T follicular helper cell (primary cell): ENCODE data around the gene SELENBP1.
"Not testable (repeated sequence)": the region's sequence is repeated elsewhere in the genome, so short reads cannot be mapped to it uniquely, and the experiment has no call there.

ENCODE experiments used
- DNase-seq: peaks from one replicate; pipeline ENCODE4 v3.0.0-alpha.2; 2020; ENCODE audit warnings: low read depth
- total RNA-seq, 2 experiments: gene quantifications; one replicate each; lab custom pipeline; 2026; lab: John Stamatoyannopoulos, UW

Gene SELENBP1
- total RNA-seq: 0 reads per million in 2 experiments

DNA sequence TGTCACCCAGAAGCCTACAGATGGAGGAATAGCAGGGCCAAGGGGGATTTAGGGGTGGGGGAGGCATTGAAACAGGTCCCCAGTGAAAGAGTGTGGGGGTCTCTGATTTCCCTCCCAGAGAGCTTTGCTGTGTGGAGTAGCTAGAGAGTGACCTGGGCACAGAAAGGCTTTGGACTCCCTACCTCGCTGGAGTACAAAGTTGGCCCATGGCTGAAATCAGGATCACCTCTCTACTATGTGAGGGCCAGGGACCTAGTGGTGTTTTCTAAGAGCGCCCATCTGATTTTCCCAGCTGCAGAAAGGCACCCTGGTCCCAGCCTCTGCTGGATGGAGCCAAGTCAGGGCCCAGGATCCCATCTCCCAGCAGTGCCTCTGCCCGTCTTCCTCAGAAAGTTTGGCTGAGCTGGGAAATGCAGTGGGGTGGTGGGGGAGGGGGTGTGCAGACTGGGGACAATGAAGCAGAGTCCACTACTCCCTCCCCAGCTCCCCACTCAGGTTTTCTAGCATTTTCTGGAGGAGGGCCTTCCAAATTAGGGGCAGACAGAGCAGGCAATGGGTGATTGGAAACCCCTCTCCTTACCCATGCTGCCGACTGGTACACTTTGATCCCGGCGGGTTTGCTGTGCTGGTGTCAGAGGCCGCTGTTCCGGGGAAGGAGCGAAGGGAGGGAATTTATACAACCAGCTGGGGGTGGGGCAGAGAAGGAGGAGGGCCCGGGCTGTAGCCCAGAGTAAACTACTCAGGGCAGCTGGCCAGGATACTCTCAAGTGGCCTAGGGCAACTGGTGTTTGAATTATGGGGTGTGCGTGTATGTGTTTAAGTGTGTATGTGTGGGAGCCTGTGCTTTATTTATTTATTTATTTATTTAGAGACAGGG lies at the start of gene SELENBP1:
Gene SELENBP1 (minus strand): TSS at position 648 of the 877 bp plus-strand sequence. CDS start 64 bp downstream, at position 584.
- no peak for DNase-seq

DNA sequence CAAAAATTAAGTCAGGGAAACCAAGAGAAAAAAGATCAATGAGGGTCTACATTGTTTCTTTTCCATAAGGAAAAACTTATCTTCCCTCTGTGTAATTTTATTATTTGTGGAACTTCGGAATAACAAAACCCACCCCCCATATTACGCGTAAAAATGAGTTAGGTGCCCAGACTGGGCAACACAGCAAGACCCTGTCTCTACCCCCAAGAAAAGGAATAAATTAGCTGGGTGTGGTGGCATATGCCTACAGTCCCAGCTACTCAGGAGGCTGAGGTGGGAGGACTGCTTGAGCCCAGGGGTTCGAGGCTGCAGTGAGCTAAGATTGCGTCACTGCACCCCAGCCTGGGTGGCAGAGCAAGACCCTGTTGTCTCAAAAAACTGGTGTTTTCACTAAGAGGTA lies 47.3 kb upstream of the SELENBP1 start:
- DNase-seq: no peak

DNA sequence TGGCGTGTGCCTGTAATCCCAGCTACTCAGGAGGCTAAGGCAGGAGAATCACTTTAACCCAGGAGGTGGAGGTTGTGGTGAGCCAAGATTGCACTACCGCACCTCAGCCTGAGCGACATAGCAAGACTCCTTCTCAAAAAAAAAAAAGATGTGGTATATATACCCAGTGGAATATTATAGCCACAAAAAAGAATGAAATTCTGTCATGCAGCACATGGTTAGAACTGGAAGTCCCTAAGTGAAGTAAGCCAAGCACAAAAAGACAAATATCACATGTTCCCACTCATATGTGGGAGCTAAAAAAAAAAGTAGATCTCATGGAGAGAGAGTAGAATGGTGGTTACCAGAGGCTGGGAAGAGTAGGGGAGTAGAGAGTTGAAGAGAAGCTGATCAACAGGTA lies 45.6 kb upstream of the SELENBP1 start:
- no peak for DNase-seq

DNA sequence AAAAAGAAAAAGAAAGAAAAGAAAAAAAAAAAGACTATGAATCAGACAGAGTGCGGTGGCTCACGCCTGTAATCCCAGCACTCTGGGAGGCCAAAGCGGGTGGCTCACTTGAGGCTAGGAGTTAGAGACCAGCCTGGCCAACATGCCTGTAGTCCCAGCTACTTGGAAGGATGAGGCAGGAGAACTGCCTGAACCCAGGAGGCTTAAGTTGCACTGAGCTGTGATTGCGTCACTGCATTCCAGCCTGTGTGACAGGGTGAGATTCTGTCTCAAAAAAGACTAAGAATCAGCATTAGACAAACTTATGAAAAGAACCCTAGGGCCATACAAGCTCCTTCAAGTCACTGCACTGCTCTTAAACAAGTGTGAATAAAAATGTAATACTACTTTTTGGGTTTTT lies 43.7 kb upstream of the SELENBP1 start:
- no peak for DNase-seq

DNA sequence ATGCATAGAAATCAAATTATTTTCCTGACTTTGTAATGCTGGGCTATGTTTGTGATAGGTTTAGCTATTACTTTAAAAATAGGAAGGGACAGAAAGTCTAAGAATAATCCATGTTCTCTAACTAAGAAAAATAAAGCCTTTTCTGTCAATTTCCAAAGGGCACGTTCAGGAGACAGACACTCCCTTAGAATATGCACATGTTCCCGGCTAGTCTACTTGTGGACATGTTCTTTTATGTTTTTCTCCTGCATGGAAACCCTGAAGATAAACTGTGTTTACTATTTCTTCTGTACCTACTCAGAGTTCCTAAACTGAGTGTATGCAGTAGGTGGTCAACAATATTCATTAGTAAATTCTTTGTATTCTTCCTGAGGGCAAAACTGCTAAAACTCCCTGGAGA lies 39.4 kb upstream of the SELENBP1 start:
- DNase-seq: no peak

DNA sequence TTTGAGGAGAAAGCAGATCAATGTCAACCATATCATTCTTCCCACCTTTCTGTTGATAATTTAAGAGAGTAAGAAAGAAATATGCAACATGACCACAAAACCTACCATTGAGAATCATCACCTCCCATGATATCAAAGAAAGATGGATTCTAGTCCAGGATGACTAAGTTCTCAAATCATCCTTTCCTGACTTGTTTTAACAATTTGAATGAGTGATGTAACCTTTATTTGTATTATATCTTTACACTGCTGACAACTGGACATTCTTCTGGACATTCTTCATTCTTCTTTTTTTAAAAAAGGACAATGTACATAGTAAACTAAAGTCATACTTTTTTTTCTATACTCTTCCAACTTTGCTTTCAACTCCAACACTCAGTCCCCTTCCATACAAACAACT lies 36.4 kb upstream of the SELENBP1 start:
- DNase-seq: no peak

DNA sequence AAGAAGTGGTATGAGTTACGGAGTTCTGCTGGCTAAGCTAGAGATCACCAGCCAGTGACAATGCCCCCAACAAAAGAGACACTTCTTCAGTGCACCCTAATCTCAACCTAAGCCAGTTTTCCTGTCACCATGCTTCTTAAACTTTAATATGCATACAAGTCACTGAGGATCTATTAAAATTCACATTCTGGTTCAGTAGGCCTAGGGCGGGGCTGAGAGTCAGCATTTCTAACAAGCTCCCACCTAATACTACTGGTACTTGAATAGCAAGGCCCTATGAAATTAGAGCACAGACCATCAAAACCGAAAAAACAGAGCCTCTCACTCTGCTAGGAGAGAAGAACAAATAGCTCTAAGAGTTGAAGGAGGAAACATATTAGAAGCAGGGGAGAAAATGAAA lies 34.8 kb upstream of the SELENBP1 start:
- DNase-seq: no peak

DNA sequence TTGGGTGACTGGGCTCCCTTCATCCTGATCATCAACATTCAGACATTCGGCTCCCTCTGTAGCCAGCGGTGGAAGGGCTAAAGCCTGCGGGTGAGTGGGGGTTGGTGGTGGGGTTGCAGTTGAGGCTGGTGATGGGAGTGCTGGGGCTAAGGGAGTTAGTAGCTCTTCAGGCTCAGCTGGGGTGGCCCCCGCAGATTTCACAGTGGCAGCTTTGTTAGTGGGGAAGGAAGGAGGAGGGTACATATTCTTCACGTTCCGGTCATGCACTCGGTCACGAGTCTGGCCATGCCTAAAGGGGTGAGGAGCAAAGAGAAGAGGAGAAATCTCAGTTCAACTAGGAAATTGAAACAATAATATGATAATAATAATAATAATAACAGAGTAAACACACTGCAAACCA lies 33.7 kb upstream of the SELENBP1 start:
- DNase-seq: no peak

DNA sequence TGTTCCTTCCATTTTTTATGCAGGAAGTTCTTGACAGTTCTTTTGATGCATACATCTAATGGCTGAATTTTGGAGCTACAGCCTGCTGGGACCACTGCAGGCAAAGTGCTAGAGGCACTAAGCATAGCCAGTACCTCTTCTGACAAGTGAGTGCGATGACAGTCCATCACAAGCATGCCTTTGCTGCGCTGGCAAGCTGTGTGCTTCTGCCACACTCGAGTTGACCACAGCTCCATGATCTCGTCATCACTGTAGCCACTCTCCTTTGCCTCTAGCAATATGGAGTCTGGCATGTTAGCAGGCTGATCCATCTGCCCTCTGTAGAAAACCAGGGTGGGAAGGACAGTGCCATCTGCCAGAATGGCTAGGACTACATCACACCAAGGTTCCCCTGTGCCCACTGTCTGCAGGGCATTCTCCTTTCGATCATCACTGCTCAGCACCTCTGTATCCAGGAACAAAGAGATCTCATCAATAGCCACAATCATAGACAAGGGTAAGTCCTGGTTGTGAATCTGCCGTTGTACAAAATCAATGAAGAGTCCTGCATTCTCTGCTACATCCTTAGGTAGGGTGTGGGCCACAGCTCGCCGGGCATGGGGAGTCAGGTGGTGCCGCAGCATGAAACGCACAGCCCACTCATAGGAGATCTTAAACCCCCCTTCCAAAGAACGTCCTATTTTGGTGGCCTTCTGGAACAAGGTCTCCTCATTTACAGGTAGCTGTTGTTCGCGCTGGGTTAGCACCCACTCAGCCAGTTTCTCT lies 32.9 kb upstream of the SELENBP1 start:
- DNase-seq: no peak

DNA sequence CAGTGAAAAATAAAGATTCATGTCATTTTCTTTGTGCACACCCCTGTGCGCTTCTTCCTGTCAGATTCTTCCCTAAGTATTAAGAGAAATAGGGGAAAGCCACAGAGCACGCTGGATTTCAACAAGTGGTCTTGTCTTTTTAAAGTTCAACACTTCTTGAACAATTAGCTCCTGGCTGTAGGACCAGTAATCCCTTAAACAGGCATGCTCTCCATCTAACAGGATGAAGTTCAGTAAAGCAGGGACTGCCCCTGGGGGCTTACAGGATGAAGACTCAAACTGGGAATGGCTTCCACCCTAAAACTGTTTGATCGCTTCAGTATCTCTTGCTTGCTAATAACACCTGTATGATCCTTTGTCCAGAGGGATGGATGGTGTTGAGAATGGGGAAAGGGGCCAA lies 31.1 kb upstream of the SELENBP1 start:
- no peak for DNase-seq

DNA sequence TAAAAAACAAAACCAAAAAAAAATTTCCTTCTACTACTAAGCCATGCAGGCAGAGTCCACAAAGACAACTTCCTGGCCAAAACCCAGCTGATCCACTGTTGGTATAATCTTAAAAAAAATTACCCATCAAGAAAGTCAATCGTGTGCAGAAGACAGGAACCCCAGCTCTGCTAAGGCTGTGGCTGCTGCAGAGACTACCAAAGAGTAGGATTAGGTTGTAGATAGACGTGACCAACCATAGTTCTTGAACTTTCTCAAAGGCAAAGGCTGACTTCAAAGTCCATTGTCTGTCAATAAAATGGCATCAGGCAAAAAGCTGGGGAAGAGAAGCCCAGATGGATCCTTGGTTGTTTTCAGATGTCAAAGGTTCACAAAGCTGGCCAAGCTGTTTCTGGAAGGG lies 30.3 kb upstream of the SELENBP1 start:
- DNase-seq: no peak

DNA sequence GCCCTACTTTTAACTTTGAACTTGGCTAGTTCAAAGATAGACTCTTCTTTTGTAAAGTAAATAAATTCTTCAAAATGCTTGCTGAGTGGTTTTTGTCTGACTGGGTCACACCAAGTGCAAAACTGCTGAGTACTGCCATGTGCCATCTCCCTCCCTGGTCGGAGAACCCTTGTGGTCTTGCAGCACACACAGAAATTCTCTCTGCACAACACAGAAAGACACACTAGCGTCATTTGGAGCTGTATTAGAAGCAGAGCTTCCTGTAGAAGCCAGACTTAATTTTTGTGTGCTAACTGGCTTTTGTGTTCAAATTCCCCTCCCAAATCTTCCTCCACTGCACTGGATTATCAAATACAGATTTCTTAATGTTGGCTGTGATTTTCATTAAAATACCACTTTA lies 29.4 kb upstream of the SELENBP1 start:
- no peak for DNase-seq

DNA sequence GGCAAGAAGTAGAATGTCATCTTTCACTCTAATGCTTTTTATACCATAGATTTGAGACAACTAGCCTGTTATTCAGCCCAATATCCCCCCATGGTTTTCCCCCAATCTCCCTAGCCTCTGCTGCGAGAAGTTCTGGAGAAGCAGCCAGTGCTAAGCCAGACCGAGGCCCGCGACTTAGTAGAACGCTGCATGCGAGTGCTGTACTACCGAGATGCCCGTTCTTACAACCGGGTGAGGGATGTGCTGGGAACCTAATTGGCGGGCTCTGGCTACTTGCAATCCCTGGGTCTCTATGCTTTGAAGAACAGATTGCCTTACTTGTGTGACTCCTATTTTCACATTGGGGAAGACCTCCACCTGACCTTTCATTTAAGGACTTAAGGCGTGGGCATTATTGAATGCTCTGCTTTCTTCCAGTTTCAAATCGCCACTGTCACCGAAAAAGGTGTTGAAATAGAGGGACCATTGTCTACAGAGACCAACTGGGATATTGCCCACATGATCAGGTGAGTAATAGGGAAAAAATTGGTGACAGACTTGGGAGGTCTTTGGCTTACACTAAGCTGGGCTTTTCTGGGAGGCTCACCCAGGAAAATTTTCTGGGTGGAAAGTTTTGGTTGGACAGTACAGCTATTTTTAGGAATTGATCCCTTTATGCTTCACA lies 28.8 kb upstream of the SELENBP1 start:
- no peak for DNase-seq

DNA sequence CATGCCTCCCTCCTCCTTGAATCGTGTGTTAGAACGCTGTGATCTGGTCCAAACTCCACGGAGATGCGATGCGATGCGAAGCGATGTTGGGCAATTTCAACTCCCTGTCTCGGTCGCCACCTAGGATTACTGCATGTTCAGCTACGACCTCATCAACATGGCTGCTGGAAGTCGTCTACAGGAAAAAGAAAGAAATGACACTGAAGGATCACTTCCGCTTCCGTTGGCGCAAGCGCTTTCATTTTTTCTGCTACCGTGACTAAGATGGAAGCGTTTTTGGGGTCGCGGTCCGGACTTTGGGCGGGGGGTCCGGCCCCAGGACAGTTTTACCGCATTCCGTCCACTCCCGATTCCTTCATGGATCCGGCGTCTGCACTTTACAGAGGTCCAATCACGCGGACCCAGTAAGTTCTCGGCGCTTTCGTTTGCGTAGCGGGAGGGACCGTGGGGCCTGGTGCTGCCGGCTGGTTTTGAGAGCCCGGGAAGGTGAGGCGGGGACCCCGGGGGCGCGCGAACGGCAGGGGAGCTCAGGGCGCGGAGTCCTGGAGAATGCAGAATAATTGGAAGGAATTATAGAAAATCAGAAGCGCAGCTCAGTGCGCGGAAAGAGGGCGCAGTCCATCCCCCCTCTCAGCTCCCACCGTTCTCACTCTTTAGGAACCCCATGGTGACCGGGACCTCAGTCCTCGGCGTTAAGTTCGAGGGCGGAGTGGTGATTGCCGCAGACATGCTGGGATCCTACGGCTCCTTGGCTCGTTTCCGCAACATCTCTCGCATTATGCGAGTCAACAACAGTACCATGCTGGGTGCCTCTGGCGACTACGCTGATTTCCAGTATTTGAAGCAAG lies 27.0 kb upstream of the SELENBP1 start, which contains the start of gene PSMB4:
Gene PSMB4 (plus strand): TSS at position 250 of the 848 bp plus-strand sequence. CDS start 15 bp downstream, at position 265.
- DNase-seq: peak; percentile 78

DNA sequence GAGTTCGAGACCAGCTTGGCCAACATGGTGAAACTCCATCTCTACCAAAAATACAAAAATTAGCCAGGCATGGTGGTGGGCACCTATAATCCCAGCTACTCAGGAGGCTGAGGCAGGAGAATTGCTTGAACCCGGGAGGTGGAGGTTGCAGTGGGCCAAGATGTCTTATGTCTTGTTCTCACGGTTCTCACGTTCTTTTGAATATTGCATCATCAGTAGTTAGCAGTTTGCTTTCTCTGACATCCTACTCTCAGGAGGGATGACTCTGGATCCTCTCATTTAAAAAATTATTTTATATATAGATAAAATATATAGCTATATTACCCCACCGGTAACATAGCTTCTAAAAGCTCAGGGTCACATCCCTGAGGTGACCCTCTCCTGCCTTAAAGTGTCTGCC lies 23.8 kb upstream of the SELENBP1 start:
- DNase-seq: not testable (repeated sequence)

DNA sequence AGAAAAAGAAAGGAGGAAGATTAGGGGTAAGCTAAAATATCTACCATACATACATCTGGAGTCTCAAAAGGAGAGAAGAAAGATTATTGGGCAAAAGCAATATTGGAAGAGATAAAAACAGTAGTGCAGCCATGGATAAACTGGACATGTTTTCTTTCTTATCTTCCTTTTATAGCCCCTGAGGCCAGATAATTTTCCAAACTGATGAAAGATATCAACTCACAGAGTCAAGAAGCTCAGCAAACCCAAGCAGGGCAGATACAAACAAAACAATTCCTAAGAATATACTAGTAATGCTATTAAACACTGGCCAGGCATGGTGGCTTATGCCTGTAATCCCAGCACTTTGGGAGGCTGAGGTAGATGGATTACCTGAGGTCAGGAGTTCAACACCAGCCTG lies 21.1 kb upstream of the SELENBP1 start:
- no peak for DNase-seq

DNA sequence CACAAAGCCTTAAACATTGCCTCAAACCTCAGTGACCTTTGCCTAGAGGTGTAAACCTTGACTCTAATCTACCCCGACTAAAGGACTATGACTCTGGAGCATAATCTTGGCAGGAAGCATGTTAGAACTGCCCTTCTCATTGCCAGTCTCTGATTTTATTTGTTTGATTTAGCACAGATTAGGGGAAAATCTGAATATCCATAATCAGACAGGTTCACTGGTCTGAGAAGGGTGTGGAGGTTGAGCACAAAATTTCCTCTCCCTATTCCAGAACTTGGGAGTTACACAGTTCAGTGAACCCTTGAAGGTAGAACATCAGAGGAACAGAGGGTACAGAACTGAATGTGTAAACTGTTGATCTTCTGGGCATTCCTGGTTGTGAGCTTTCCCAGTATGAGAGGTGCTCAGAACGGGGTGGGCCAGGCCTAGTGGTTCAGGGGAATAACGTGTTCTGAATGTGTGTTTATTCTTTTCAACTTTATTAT lies 18.6 kb upstream of the SELENBP1 start:
- DNase-seq: no peak

DNA sequence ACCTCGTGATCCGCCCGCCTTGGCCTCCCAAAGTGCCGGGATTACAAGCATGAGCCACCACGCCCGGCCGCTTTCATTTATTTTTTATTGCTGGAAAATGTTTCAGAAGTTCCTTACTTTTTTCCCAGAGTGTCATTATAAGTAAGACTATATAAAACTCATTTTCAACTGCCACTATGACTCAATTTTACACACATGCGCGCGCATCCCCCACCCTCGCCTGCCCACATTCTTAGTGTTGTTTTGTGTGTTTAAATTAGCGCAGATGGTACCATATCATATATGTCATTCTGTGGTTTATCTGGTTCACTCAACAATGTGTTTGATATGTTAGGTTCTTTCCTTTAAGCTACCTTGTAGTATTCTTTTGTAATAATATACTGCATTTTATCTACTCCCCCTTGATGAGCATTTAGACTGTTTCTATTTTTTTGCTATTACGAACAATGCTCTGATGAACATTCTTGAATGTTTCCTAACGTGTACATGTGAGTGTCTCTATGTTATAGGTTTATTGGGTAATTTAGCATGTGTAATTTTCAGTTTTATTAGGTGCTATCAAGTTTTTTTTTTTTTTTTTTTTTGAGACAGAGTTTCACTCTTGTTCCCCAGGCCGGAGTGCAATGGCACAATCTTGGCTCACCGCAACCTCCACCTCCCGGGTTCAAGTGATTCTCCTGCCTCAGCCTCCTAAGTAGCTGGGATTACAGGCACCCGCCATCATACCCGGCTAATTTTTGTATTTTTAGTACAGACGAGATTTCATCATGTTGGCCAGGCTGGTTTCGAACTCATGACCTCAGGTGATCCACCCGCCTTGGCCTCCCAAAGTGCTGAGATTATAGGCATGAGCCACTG lies 17.9 kb upstream of the SELENBP1 start:
- not testable (repeated sequence) for DNase-seq

DNA sequence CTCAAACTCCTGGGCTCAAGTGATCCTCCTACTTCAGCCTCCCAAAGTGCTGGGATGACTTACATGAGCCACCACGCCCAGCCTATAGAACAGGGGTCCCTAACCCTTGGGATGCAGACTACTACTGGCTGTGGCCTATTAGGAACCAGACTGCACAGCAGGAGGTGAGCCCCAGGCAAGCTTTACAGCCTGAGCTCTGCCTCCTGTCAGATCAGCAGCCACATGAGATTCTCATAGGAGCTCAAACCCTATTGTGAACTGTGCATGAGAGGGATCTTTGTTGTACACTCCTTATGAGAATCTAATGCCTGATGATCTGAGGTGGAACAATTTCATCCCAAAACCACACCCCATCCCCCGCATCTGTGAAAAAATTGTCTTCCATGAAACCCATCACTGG lies 13.5 kb upstream of the SELENBP1 start:
- no peak for DNase-seq

DNA sequence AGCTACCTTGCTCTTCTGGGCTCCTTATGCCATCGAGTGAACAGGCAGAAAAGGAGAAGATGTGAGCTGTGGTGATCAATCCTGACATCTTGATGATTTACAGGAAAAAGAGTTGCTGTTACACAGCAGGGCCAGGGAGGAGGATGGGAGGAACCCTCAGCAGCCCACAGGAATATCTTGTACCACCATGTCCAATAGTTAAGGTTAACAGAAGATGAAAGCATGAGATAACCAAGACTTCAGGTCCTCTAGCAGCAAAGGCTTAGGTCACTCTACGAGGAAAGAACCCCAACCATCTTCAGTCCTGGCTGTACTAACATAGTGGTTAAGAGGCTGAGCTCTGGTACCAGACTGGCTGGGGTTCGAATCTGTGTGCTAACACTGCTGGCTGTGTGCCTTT lies 12.1 kb upstream of the SELENBP1 start:
- no peak for DNase-seq
